NCI-H69 (cell line): Measurements from ENCODE around the gene MEIOB.

Source experiments
- DNase-seq: peaks from one replicate; lab custom pipeline; 2025; lab: John Stamatoyannopoulos, UW

MEIOB gene

GRCh38 chr16:1828645-1829410 is 43.1 kb downstream of the MEIOB start:
- no peak for DNase-seq

- DNase-seq = peak; percentile 96
These were observed 45.0 kb downstream of the MEIOB start, which contains the start of the genes FAHD1 and HAGH for GRCh38 chr16:1826691-1827573. TSS of gene FAHD1 (plus strand) at chr16:1827206. CDS start at chr16:1827239, 33 bp downstream. TSS of gene HAGH (minus strand) at chr16:1826825. CDS start at chr16:1826787, 38 bp downstream.

- DNase-seq = peak; percentile 87
These were observed 45.9 kb downstream of the MEIOB start for GRCh38 chr16:1825864-1826690.

- no peak for DNase-seq
These were observed 46.5 kb downstream of the MEIOB start for GRCh38 chr16:1825381-1825863.

- DNase-seq = no peak
These were observed 48.1 kb downstream of the MEIOB start for GRCh38 chr16:1823821-1824220.

- no peak for DNase-seq
These were observed 49.2 kb downstream of the MEIOB start for GRCh38 chr16:1822801-1823200.

GRCh38 chr16:1821861-1822611 is 49.9 kb downstream of the MEIOB start:
- no peak for DNase-seq

- DNase-seq = no peak
These were observed 51.0 kb downstream of the MEIOB start for GRCh38 chr16:1820946-1821290.

GRCh38 chr16:1820096-1820945 is 51.6 kb downstream of the MEIOB start:
- no peak for DNase-seq

- DNase-seq = no peak
These were observed 52.4 kb downstream of the MEIOB start for GRCh38 chr16:1819611-1820010.

- DNase-seq = no peak
These were observed 53.0 kb downstream of the MEIOB start for GRCh38 chr16:1818873-1819525.

- no peak for DNase-seq
These were observed 53.6 kb downstream of the MEIOB start for GRCh38 chr16:1818204-1818872.

- no peak for DNase-seq
These were observed 54.2 kb downstream of the MEIOB start for GRCh38 chr16:1817716-1818115.

GRCh38 chr16:1817276-1817589 is 54.7 kb downstream of the MEIOB start:
- DNase-seq = no peak

GRCh38 chr16:1816396-1817275 is 55.3 kb downstream of the MEIOB start:
- no peak for DNase-seq

- no peak for DNase-seq
These were observed 56.5 kb downstream of the MEIOB start for GRCh38 chr16:1815461-1815860.

- DNase-seq = peak; percentile 99
These were observed 59.2 kb downstream of the MEIOB start for GRCh38 chr16:1812732-1813163.

GRCh38 chr16:1810536-1810935 is 61.4 kb downstream of the MEIOB start:
- no peak for DNase-seq
